Karpas-422 (cell line): ENCODE results near the gene CNRIP1. TPM values are rescaled to one million over a fixed set of nuclear protein-coding genes. Genes with fewer than 3 reads are reported as not detected.

Experiments used
- DNase-seq: peaks from one replicate; pipeline ENCODE4 v3.0.0-alpha.2; 2015
- H2AFZ ChIP-seq: fragments of 200-600 bp; sonication (generic); 2 replicates; pipeline ENCODE4 v1.6.1; 2014; ENCODE audit warnings: antibody characterized with exemption, low read length, mixed read lengths
- H3K27ac ChIP-seq: fragments of 200-600 bp; sonication (generic); 2 replicates; pipeline ENCODE4 v1.5.1; 2014; ENCODE audit warnings: mild to moderate bottlenecking, low read length, moderate library complexity
- H3K27me3 ChIP-seq: fragments of 200-600 bp; sonication (generic); 2 replicates; pipeline ENCODE4 v1.6.1; 2014; ENCODE audit warnings: low read length, mixed read lengths
- H3K36me3 ChIP-seq: fragments of 200-600 bp; sonication (generic); 2 replicates; pipeline ENCODE4 v1.6.1; 2014; ENCODE audit warnings: low read length, mixed read lengths; ENCODE audit not compliant: insufficient read depth
- H3K4me1 ChIP-seq: fragments of 200-600 bp; sonication (generic); 2 replicates; pipeline ENCODE4 v1.6.1; 2014; ENCODE audit warnings: mild to moderate bottlenecking, low read length, mixed read lengths
- H3K4me2 ChIP-seq: fragments of 200-600 bp; sonication (generic); 2 replicates; pipeline ENCODE4 v1.6.1; 2014; ENCODE audit warnings: low read length, low read depth, mild to moderate bottlenecking; ENCODE audit not compliant: poor library complexity, severe bottlenecking
- H3K4me3 ChIP-seq: fragments of 200-600 bp; sonication (generic); 2 replicates; pipeline ENCODE4 v1.5.1; 2014; ENCODE audit warnings: mild to moderate bottlenecking, antibody characterized with exemption, low read length, mixed read lengths
- H3K79me2 ChIP-seq: fragments of 200-600 bp; sonication (generic); 2 replicates; pipeline ENCODE4 v1.6.1; 2014; ENCODE audit warnings: mild to moderate bottlenecking, low read length, mixed read lengths
- H3K9ac ChIP-seq: fragments of 200-600 bp; sonication (generic); 2 replicates; pipeline ENCODE4 v1.6.0; 2014; ENCODE audit warnings: low read length
- H3K9me2 ChIP-seq: fragments of 200-600 bp; sonication (generic), shearing (Covaris generic); replicated peaks from 2 replicates; pipeline ENCODE4 v1.6.0; 2014; ENCODE audit warnings: mild to moderate bottlenecking, low read length, moderate library complexity; ENCODE audit not compliant: insufficient read depth
- H3K9me3 ChIP-seq: fragments of 300-700, 200-600 bp; sonication (generic); 2 replicates; pipeline ENCODE4 v1.6.1; 2014; ENCODE audit warnings: low read length, mixed read lengths
- H4K20me1 ChIP-seq: fragments of 200-600 bp; sonication (generic); 2 replicates; pipeline ENCODE4 v1.6.1; 2014; ENCODE audit warnings: mild to moderate bottlenecking, antibody characterized with exemption, low read length, low read depth; ENCODE audit not compliant: insufficient read depth
- total RNA-seq: library from RNA; depleted of rRNA; stranded (reverse); fragments of >200 nt; shearing (Covaris generic); gene quantifications from 2 replicates; pipeline ENCODE4 v1.2.3, GENCODE V29; 2014; ENCODE audit warnings: low replicate concordance

The CNRIP1 gene
- total RNA-seq, 1 experiment from 2014 or later = 2.8 TPM

- no peak overlapping the region for H3K4me2 ChIP-seq
- H3K4me3 ChIP-seq = no peak overlapping the region
- H3K4me1 ChIP-seq = peaks cover 13% of the 10 kb centered on the region
- no peaks in the 10 kb centered on the region for H3K9me2 ChIP-seq
- no peaks in the 10 kb centered on the region for H3K27me3 ChIP-seq
- H4K20me1 ChIP-seq = no peaks in the 10 kb centered on the region
- H3K9ac ChIP-seq = no peak overlapping the region
- no peaks in the 10 kb centered on the region for H3K9me3 ChIP-seq
- H3K79me2 ChIP-seq = no peaks in the 10 kb centered on the region
- no peak overlapping the region for H2AFZ ChIP-seq
- H3K36me3 ChIP-seq = no peaks in the 10 kb centered on the region
- DNase-seq = no peak
- H3K27ac ChIP-seq = no peak overlapping the region
Measured at GRCh38 chr2:68293755-68294154, 26.0 kb downstream of the CNRIP1 start.

GRCh38 chr2:68293024-68293423, 26.7 kb downstream of the CNRIP1 start:
- DNase-seq = no peak
- Histone ChIP-seq H3K9ac (no peak overlapping the region), H3K36me3 (no peaks in the 10 kb centered on the region), H3K9me3 (no peaks in the 10 kb centered on the region), H4K20me1 (no peaks in the 10 kb centered on the region), H3K4me3 (no peak overlapping the region), H3K27ac (no peak overlapping the region), H2AFZ (no peak overlapping the region), H3K9me2 (no peaks in the 10 kb centered on the region), H3K79me2 (no peaks in the 10 kb centered on the region), H3K4me1 (peaks cover 18% of the 10 kb centered on the region), H3K4me2 (no peak overlapping the region), H3K27me3 (no peaks in the 10 kb centered on the region)

GRCh38 chr2:68292108-68292710, 27.5 kb downstream of the CNRIP1 start:
- no peak overlapping the region for H2AFZ ChIP-seq
- no peaks in the 10 kb centered on the region for H3K9me3 ChIP-seq
- DNase-seq = peak; percentile 82
- no peak overlapping the region for H3K27ac ChIP-seq
- H3K4me2 ChIP-seq = no peak overlapping the region
- H3K27me3 ChIP-seq = no peaks in the 10 kb centered on the region
- H3K4me3 ChIP-seq = no peak overlapping the region
- H4K20me1 ChIP-seq = no peaks in the 10 kb centered on the region
- H3K9me2 ChIP-seq = no peaks in the 10 kb centered on the region
- H3K4me1 ChIP-seq = peaks cover 18% of the 10 kb centered on the region
- H3K79me2 ChIP-seq = no peaks in the 10 kb centered on the region
- no peaks in the 10 kb centered on the region for H3K36me3 ChIP-seq
- no peak overlapping the region for H3K9ac ChIP-seq

- Histone ChIP-seq H3K9me3 (no peaks in the 10 kb centered on the region), H3K4me2 (no peak overlapping the region), H3K4me3 (no peak overlapping the region), H3K9me2 (no peaks in the 10 kb centered on the region), H3K9ac (no peak overlapping the region), H2AFZ (no peak overlapping the region; the same call in 1 of the 2 replicates), H3K4me1 (peaks cover 18% of the 10 kb centered on the region), H3K36me3 (no peaks in the 10 kb centered on the region), H3K27ac (no peak overlapping the region), H3K27me3 (no peaks in the 10 kb centered on the region), H4K20me1 (no peaks in the 10 kb centered on the region), H3K79me2 (no peaks in the 10 kb centered on the region)
- DNase-seq = no peak
Measured at GRCh38 chr2:68291314-68291713, 28.4 kb downstream of the CNRIP1 start.

GRCh38 chr2:68290901-68291300, 28.8 kb downstream of the CNRIP1 start:
- no peaks in the 10 kb centered on the region for H3K79me2 ChIP-seq
- peaks cover 17% of the 10 kb centered on the region for H3K4me1 ChIP-seq
- no peak overlapping the region for H3K4me3 ChIP-seq
- no peaks in the 10 kb centered on the region for H3K9me3 ChIP-seq
- no peaks in the 10 kb centered on the region for H4K20me1 ChIP-seq
- DNase-seq = no peak
- H3K27me3 ChIP-seq = no peaks in the 10 kb centered on the region
- H3K27ac ChIP-seq = no peak overlapping the region
- H3K4me2 ChIP-seq = no peak overlapping the region
- no peak overlapping the region; the same call in 1 of the 2 replicates for H2AFZ ChIP-seq
- no peaks in the 10 kb centered on the region for H3K9me2 ChIP-seq
- no peaks in the 10 kb centered on the region for H3K36me3 ChIP-seq
- H3K9ac ChIP-seq = no peak overlapping the region

- H3K9ac ChIP-seq = no peak overlapping the region
- H3K79me2 ChIP-seq = no peaks in the 10 kb centered on the region
- H3K27ac ChIP-seq = no peak overlapping the region
- no peaks in the 10 kb centered on the region for H3K27me3 ChIP-seq
- H3K4me1 ChIP-seq = peaks cover 5% of the 10 kb centered on the region; the same call in 1 of the 2 replicates
- H3K4me2 ChIP-seq = no peak overlapping the region
- no peak for DNase-seq
- H3K36me3 ChIP-seq = no peaks in the 10 kb centered on the region
- no peaks in the 10 kb centered on the region for H3K9me3 ChIP-seq
- H2AFZ ChIP-seq = no peak overlapping the region
- no peak overlapping the region for H3K4me3 ChIP-seq
- H4K20me1 ChIP-seq = no peaks in the 10 kb centered on the region
- H3K9me2 ChIP-seq = no peaks in the 10 kb centered on the region
Measured at GRCh38 chr2:68287580-68288441, 31.9 kb downstream of the CNRIP1 start.

GRCh38 chr2:68284896-68285295, 34.9 kb downstream of the CNRIP1 start:
- Histone ChIP-seq H3K9me2 (no peaks in the 10 kb centered on the region), H4K20me1 (no peaks in the 10 kb centered on the region), H3K27me3 (no peaks in the 10 kb centered on the region), H3K9ac (no peak overlapping the region), H3K9me3 (no peaks in the 10 kb centered on the region), H3K36me3 (no peaks in the 10 kb centered on the region), H3K4me3 (no peak overlapping the region), H2AFZ (no peak overlapping the region), H3K4me1 (peaks cover 8% of the 10 kb centered on the region; the same call in 1 of the 2 replicates), H3K4me2 (no peak overlapping the region), H3K27ac (no peak overlapping the region), H3K79me2 (no peaks in the 10 kb centered on the region)
- no peak for DNase-seq

- Histone ChIP-seq H3K4me3 (no peak overlapping the region), H3K36me3 (no peaks in the 10 kb centered on the region), H3K9me3 (no peaks in the 10 kb centered on the region), H3K4me1 (peaks cover 6% of the 10 kb centered on the region; the same call in 1 of the 2 replicates), H3K4me2 (no peak overlapping the region), H3K27ac (no peak overlapping the region), H4K20me1 (no peaks in the 10 kb centered on the region), H3K9me2 (no peaks in the 10 kb centered on the region), H2AFZ (no peak overlapping the region), H3K79me2 (no peaks in the 10 kb centered on the region), H3K27me3 (no peaks in the 10 kb centered on the region), H3K9ac (no peak overlapping the region)
- DNase-seq = no peak
Measured at GRCh38 chr2:68283419-68283812, 36.3 kb downstream of the CNRIP1 start.
